T-helper 17 cell (primary cell): ENCODE measurements around the gene RBFOX1. TPM values are rescaled to one million over a fixed set of nuclear protein-coding genes. Genes with fewer than 3 reads are reported as not detected.

Experiments
- ATAC-seq: fragments of 150-1000 bp; cut with Tn5 transposase; 2 replicates; pipeline ENCODE4 v1.10.0; 2021; ENCODE audit warnings: mild to moderate bottlenecking, moderate library complexity
- DNase-seq, 3 donors: peaks; one replicate each; pipeline versions ENCODE4 v3.0.0 to v3.0.0-alpha.2; 2020 to 2021
- H3K9me3 ChIP-seq: one replicate; pipeline ENCODE4 v1.7.0; 2013; ENCODE audit warnings: low read length, mild to moderate bottlenecking; ENCODE audit not compliant: control insufficient read depth, poor library complexity, severe bottlenecking
- H3K27ac Mint-ChIP-seq: one replicate; pipeline ENCODE4 v1.8.0; 2022; ENCODE audit warnings: mild to moderate bottlenecking, moderate library complexity, mixed read lengths
- H3K27me3 Mint-ChIP-seq: one replicate; pipeline ENCODE4 v1.8.0; 2022; ENCODE audit warnings: mixed read lengths
- H3K36me3 Mint-ChIP-seq: one replicate; pipeline ENCODE4 v1.8.0; 2022; ENCODE audit warnings: low read depth, mixed read lengths
- H3K4me1 Mint-ChIP-seq: one replicate; pipeline ENCODE4 v1.8.0; 2022; ENCODE audit warnings: mild to moderate bottlenecking, mixed read lengths
- H3K4me3 Mint-ChIP-seq: one replicate; pipeline ENCODE4 v1.8.0; 2022; ENCODE audit warnings: mild to moderate bottlenecking, moderate library complexity, mixed read lengths
- total RNA-seq, 4 donors: library from RNA in 2 of 4; stranded (reverse) in 2 of 4; gene quantifications; one replicate each; pipeline ENCODE4 v1.2.3 and lab custom pipeline; 2022 to 2026

RBFOX1 gene
- total RNA-seq, 2 donors from 2014 or later: not detected

- no peaks in the 10 kb centered on the region for H3K27me3 Mint-ChIP-seq
- no peaks in the 10 kb centered on the region for H3K4me1 Mint-ChIP-seq
- no peak for DNase-seq
- no peak for ATAC-seq
- no peak overlapping the region for H3K27ac Mint-ChIP-seq
- no peak overlapping the region for H3K4me3 Mint-ChIP-seq
- H3K9me3 ChIP-seq: no peaks in the 10 kb centered on the region
- H3K36me3 Mint-ChIP-seq: no peaks in the 10 kb centered on the region
Observed at GRCh38 chr16:7366993-7367880, 34.6 kb downstream of the RBFOX1 start.

GRCh38 chr16:7369204-7369603 is 36.6 kb downstream of the RBFOX1 start:
- H3K27me3 Mint-ChIP-seq: no peaks in the 10 kb centered on the region
- ATAC-seq: no peak
- H3K36me3 Mint-ChIP-seq: no peaks in the 10 kb centered on the region
- no peaks in the 10 kb centered on the region for H3K9me3 ChIP-seq
- H3K4me1 Mint-ChIP-seq: no peaks in the 10 kb centered on the region
- no peak overlapping the region for H3K27ac Mint-ChIP-seq
- DNase-seq: no peak
- H3K4me3 Mint-ChIP-seq: no peak overlapping the region

GRCh38 chr16:7372095-7372494 is 39.5 kb downstream of the RBFOX1 start:
- H3K27ac Mint-ChIP-seq: no peak overlapping the region
- no peak overlapping the region for H3K4me3 Mint-ChIP-seq
- H3K9me3 ChIP-seq: no peaks in the 10 kb centered on the region
- no peak for DNase-seq
- no peaks in the 10 kb centered on the region for H3K27me3 Mint-ChIP-seq
- H3K4me1 Mint-ChIP-seq: no peaks in the 10 kb centered on the region
- no peaks in the 10 kb centered on the region for H3K36me3 Mint-ChIP-seq
- ATAC-seq: no peak

GRCh38 chr16:7373776-7374175 is 41.1 kb downstream of the RBFOX1 start:
- Mint-ChIP-seq H3K27me3 (no peaks in the 10 kb centered on the region), H3K4me3 (no peak overlapping the region), H3K27ac (no peak overlapping the region), H3K4me1 (no peaks in the 10 kb centered on the region), H3K36me3 (no peaks in the 10 kb centered on the region)
- ATAC-seq (no peak), DNase-seq (no peak)
- no peaks in the 10 kb centered on the region for H3K9me3 ChIP-seq

GRCh38 chr16:7374614-7375174 is 42.0 kb downstream of the RBFOX1 start:
- H3K27ac Mint-ChIP-seq: no peak overlapping the region
- H3K4me3 Mint-ChIP-seq: no peak overlapping the region
- H3K4me1 Mint-ChIP-seq: no peaks in the 10 kb centered on the region
- H3K36me3 Mint-ChIP-seq: no peaks in the 10 kb centered on the region
- DNase-seq (no peak), ATAC-seq (no peak)
- H3K27me3 Mint-ChIP-seq: no peaks in the 10 kb centered on the region
- H3K9me3 ChIP-seq: no peaks in the 10 kb centered on the region

GRCh38 chr16:7376227-7376626 is 43.6 kb downstream of the RBFOX1 start:
- no peaks in the 10 kb centered on the region for H3K36me3 Mint-ChIP-seq
- H3K27me3 Mint-ChIP-seq: no peaks in the 10 kb centered on the region
- no peak for DNase-seq
- ATAC-seq: no peak
- no peak overlapping the region for H3K27ac Mint-ChIP-seq
- H3K9me3 ChIP-seq: no peaks in the 10 kb centered on the region
- no peaks in the 10 kb centered on the region for H3K4me1 Mint-ChIP-seq
- H3K4me3 Mint-ChIP-seq: no peak overlapping the region

- no peaks in the 10 kb centered on the region for H3K36me3 Mint-ChIP-seq
- no peak overlapping the region for H3K4me3 Mint-ChIP-seq
- H3K9me3 ChIP-seq: no peaks in the 10 kb centered on the region
- ATAC-seq: no peak
- H3K4me1 Mint-ChIP-seq: no peaks in the 10 kb centered on the region
- H3K27ac Mint-ChIP-seq: no peak overlapping the region
- DNase-seq: no peak
- H3K27me3 Mint-ChIP-seq: no peaks in the 10 kb centered on the region
Observed at GRCh38 chr16:7377231-7377630, 44.6 kb downstream of the RBFOX1 start.

GRCh38 chr16:7378024-7378695 is 45.5 kb downstream of the RBFOX1 start:
- Mint-ChIP-seq H3K4me3 (no peak overlapping the region), H3K4me1 (no peaks in the 10 kb centered on the region), H3K27ac (no peak overlapping the region), H3K27me3 (no peaks in the 10 kb centered on the region), H3K36me3 (no peaks in the 10 kb centered on the region)
- no peaks in the 10 kb centered on the region for H3K9me3 ChIP-seq
- no peak for ATAC-seq
- DNase-seq: no peak

GRCh38 chr16:7380441-7380840 is 47.8 kb downstream of the RBFOX1 start:
- no peaks in the 10 kb centered on the region for H3K36me3 Mint-ChIP-seq
- ATAC-seq (no peak), DNase-seq (no peak)
- no peaks in the 10 kb centered on the region for H3K9me3 ChIP-seq
- H3K27ac Mint-ChIP-seq: no peak overlapping the region
- no peak overlapping the region for H3K4me3 Mint-ChIP-seq
- H3K27me3 Mint-ChIP-seq: no peaks in the 10 kb centered on the region
- no peaks in the 10 kb centered on the region for H3K4me1 Mint-ChIP-seq

GRCh38 chr16:7380911-7381310 is 48.3 kb downstream of the RBFOX1 start:
- Mint-ChIP-seq H3K36me3 (no peaks in the 10 kb centered on the region), H3K4me3 (no peak overlapping the region), H3K27ac (no peak overlapping the region), H3K27me3 (no peaks in the 10 kb centered on the region), H3K4me1 (no peaks in the 10 kb centered on the region)
- ATAC-seq (no peak), DNase-seq (no peak)
- H3K9me3 ChIP-seq: no peaks in the 10 kb centered on the region

- no peaks in the 10 kb centered on the region for H3K9me3 ChIP-seq
- Mint-ChIP-seq H3K4me1 (no peaks in the 10 kb centered on the region), H3K27ac (no peak overlapping the region), H3K4me3 (no peak overlapping the region), H3K27me3 (no peaks in the 10 kb centered on the region), H3K36me3 (no peaks in the 10 kb centered on the region)
- DNase-seq (no peak), ATAC-seq (no peak)
Observed at GRCh38 chr16:7381671-7382070, 49.0 kb downstream of the RBFOX1 start.

- H3K9me3 ChIP-seq: no peaks in the 10 kb centered on the region
- no peak overlapping the region for H3K4me3 Mint-ChIP-seq
- H3K27me3 Mint-ChIP-seq: no peaks in the 10 kb centered on the region
- no peak overlapping the region for H3K27ac Mint-ChIP-seq
- H3K4me1 Mint-ChIP-seq: no peaks in the 10 kb centered on the region
- DNase-seq (no peak), ATAC-seq (no peak)
- H3K36me3 Mint-ChIP-seq: no peaks in the 10 kb centered on the region
Observed at GRCh38 chr16:7382521-7382920, 49.9 kb downstream of the RBFOX1 start.

GRCh38 chr16:7390974-7391373 is 58.3 kb downstream of the RBFOX1 start:
- H3K4me3 Mint-ChIP-seq: no peak overlapping the region
- DNase-seq: no peak
- no peaks in the 10 kb centered on the region for H3K4me1 Mint-ChIP-seq
- no peaks in the 10 kb centered on the region for H3K27me3 Mint-ChIP-seq
- H3K36me3 Mint-ChIP-seq: no peaks in the 10 kb centered on the region
- no peak overlapping the region for H3K27ac Mint-ChIP-seq
- H3K9me3 ChIP-seq: no peaks in the 10 kb centered on the region
- no peak for ATAC-seq
